Measurements from ENCODE around the gene SUMO4.
A peak's percentile ranks its signal among the peaks of the same experiment; 100 is the strongest.
"Not testable (repeated sequence)": the region's sequence is repeated elsewhere in the genome, so short reads cannot be mapped to it uniquely, and the experiment has no call there.

SUMO4 gene

DNA sequence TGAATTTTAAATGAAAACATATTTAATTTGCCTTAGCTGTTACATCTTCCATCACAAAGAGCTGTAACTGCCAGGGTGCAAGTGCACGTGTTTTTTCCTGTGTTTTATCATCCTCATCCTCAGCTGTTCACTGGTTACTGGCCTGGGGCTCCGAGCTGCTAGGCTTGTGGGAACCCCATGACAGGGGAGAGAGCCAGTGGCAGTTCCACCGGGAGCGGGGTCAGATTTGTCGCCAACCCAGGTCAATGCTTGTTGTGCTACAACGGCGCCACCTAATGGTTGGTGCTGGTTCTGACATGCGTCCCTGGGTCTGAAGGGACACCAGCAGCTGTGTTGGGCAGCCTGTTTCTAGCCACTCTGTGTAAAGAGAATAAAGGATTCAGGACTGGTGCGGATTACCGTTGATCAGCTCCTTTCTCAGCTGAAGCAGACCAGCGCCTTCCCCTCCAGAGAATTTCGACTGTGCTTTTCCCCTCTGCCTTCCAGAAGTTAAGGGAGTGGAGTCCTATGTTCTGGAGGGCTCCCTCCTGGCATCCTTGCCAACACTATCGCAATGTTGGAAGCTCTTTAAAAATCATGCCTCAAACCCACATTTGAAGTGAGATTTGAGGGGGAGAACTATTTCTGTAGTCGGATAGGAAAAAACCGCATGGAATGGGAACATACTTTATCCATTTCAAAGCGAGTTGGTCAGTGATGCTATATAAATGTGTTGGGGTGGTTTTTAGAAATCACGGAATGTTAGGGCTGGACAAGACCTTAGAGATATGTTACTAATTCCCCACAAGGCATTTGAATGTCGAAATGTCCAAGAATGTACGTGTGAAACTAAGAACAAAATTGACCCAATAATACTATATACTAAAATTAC is 32.1 kb downstream of the SUMO4 start:
- DNase-seq (ENCODE audit: low spot score in 2 of 2) = peak; percentile 87 to 94
- no peak overlapping the region for H3K27ac Mint-ChIP-seq
- H3K4me1 Mint-ChIP-seq = peaks cover 6% of the 10 kb centered on the region
- no peaks in the 10 kb centered on the region for H3K9me3 Mint-ChIP-seq
- H3K4me3 Mint-ChIP-seq = peak overlapping the region; percentile 50
- ATAC-seq (ENCODE audit: low read depth) = peak; percentile 94
- no peaks in the 10 kb centered on the region for H3K36me3 Mint-ChIP-seq
- H3K27me3 Mint-ChIP-seq = peaks cover 2% of the 10 kb centered on the region

DNA sequence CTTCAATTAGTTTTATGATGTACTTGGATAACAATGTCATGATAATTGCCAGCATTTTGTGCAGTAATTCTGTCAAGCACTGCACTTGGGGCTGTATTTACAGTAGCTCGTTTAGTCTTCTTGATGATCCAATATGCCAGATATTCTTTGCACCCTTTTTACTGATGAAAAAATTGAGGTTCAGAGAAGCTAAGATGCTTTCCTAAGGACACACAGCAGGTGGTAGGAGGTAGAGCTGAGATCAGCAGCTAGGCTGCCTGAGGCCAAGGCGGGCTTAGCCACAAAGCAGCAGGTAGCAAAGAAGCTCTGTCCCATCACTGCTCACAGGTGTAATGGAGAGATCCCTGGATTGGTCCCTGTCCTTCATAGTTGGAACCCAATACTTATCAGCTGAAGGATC is 33.3 kb downstream of the SUMO4 start:
- no peak overlapping the region for H3K27ac Mint-ChIP-seq
- H3K36me3 Mint-ChIP-seq = no peaks in the 10 kb centered on the region
- no peak for DNase-seq (ENCODE audit: low spot score in 2 of 2)
- H3K27me3 Mint-ChIP-seq = no peaks in the 10 kb centered on the region
- H3K4me3 Mint-ChIP-seq = no peak overlapping the region
- H3K4me1 Mint-ChIP-seq = peaks cover 12% of the 10 kb centered on the region
- H3K9me3 Mint-ChIP-seq = no peaks in the 10 kb centered on the region
- ATAC-seq (ENCODE audit: low read depth) = no peak

DNA sequence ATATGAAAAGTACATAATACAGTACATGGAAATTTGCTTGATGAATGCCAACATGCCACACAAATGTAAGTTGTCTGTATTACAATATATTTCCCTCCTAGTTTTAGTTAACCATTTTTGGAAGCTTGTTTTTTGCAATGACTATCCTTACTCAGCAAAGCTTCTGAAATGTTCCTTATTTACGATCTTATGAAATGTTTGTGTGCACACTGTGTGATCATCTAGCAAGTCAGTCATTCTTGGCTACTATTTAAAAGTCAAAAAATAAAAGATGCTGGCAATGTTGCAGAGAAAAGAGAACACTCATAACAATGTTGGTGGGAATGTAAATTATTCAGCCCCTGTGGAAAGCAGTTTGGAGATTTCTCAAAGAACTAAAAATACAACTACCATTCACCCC is 33.8 kb downstream of the SUMO4 start:
- no peak overlapping the region for H3K4me3 Mint-ChIP-seq
- DNase-seq (ENCODE audit: low spot score in 2 of 2) (no peak), ATAC-seq (ENCODE audit: low read depth) (no peak)
- H3K27me3 Mint-ChIP-seq = no peaks in the 10 kb centered on the region
- H3K27ac Mint-ChIP-seq = no peak overlapping the region
- H3K4me1 Mint-ChIP-seq = peaks cover 14% of the 10 kb centered on the region
- H3K36me3 Mint-ChIP-seq = no peaks in the 10 kb centered on the region
- H3K9me3 Mint-ChIP-seq = no peaks in the 10 kb centered on the region

DNA sequence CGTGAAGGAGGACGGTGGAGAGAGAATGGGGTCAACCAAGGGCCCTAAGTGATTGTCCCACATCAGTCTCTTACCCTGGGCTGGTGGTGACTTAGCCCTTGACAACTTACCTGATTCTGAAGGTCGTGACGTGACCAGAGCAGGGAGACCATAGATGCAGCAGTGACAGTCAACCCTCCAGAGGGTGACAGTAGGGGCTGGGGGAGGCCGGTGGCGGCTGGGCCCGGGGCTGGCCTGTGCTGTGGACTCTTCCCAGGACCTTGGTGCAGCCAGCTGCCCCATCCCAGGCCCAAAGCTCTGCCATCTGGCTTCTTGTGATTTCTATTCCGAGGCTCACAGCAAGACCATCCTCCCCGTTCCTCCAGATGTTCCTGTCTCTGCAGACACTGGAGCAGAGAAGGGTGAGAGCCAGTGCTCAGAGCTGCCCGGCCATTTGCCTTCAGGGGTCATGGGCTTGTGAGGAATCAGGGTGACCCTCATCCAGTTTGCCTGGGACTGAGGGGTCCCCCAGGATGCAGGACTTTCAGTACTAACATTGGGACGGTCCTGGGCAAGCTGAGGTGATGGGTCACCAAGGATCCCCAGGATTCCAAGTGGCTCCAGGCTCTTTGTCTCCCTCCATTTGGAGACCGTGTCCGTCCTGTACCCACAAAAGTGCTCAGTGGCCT is 36.0 kb downstream of the SUMO4 start:
- no peaks in the 10 kb centered on the region for H3K9me3 Mint-ChIP-seq
- no peak overlapping the region for H3K4me3 Mint-ChIP-seq
- no peaks in the 10 kb centered on the region for H3K27me3 Mint-ChIP-seq
- no peaks in the 10 kb centered on the region for H3K36me3 Mint-ChIP-seq
- DNase-seq (ENCODE audit: low spot score in 2 of 2) (no peak), ATAC-seq (ENCODE audit: low read depth) (no peak)
- H3K27ac Mint-ChIP-seq = no peak overlapping the region
- peaks cover 20% of the 10 kb centered on the region for H3K4me1 Mint-ChIP-seq

DNA sequence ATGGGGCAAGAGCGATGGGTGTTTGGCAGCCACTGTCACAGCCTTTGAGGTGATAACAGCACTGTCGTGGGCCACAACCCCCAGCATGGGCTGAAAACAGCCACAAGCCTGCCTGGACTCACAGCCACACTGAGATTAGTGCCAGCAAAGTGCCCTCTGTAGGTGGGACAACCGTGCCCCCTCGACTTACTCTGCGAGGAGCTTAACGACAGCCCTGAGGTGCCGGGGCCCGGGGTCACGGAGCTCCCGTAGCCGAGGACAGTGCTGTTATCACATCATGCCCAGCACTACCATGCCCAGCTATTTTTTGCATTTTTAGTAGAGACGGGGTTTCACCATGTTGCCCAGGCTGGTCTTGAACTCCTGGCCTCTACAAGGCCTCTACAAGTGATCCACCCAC is 36.6 kb downstream of the SUMO4 start:
- H3K36me3 Mint-ChIP-seq = no peaks in the 10 kb centered on the region

DNA sequence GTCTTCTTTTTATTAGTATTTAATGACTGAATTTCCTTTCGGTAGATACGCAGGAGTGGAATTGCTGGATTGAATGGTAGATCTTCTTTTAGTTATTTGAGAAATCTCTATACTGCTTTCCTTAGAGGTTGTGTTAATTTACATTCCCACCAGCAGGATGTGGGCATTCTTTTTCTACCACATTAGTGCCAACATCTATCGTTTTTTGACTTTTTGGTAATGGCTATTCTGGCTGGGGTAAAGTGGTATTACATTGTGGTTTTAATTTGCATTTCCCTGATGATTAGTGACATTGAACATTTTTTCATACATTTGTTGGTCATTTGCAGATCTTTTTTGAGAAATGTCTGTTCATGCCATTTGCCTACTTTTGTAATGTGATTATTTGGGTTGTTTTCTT is 37.1 kb downstream of the SUMO4 start:
- no peak for DNase-seq (ENCODE audit: low spot score in 2 of 2)
- H3K36me3 Mint-ChIP-seq = no peaks in the 10 kb centered on the region
- no peak for ATAC-seq (ENCODE audit: low read depth)
- no peak overlapping the region for H3K4me3 Mint-ChIP-seq
- H3K9me3 Mint-ChIP-seq = no peaks in the 10 kb centered on the region
- no peaks in the 10 kb centered on the region for H3K27me3 Mint-ChIP-seq
- no peak overlapping the region for H3K27ac Mint-ChIP-seq
- peaks cover 17% of the 10 kb centered on the region for H3K4me1 Mint-ChIP-seq

More for the DNA sequence above, 36.6 kb downstream of the SUMO4 start:
- Mint-ChIP-seq H3K4me1 (peaks cover 20% of the 10 kb centered on the region), H3K4me3 (no peak overlapping the region), H3K27ac (no peak overlapping the region), H3K9me3 (no peaks in the 10 kb centered on the region), H3K27me3 (no peaks in the 10 kb centered on the region)
- DNase-seq (ENCODE audit: low spot score in 2 of 2) (no peak), ATAC-seq (ENCODE audit: low read depth) (no peak)

DNA sequence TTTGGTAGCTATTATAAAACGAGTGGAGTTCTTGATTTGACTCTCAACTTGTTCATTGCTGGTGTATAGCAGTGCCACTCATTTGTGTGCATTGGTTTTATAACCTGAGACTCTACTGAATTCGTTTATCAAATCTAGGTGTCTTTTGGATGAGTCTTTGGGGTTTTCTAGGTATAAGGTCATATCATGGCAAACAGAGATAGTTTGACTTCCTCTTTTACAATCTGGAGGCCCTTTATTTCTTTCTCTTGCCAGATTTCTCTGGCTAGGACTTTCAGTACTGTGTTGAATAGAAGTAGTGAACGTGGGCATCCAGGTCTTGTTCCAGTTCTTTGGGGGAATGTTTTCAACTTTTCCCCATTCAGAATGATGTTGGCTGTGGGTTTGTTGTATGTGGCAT is 38.8 kb downstream of the SUMO4 start:
- peaks cover 19% of the 10 kb centered on the region for H3K4me1 Mint-ChIP-seq
- DNase-seq (ENCODE audit: low spot score in 2 of 2) (no peak), ATAC-seq (ENCODE audit: low read depth) (peak; percentile 68)
- no peak overlapping the region for H3K4me3 Mint-ChIP-seq
- no peaks in the 10 kb centered on the region for H3K27me3 Mint-ChIP-seq
- no peaks in the 10 kb centered on the region for H3K36me3 Mint-ChIP-seq
- peak overlapping the region; percentile 56 for H3K27ac Mint-ChIP-seq
- H3K9me3 Mint-ChIP-seq = no peaks in the 10 kb centered on the region

DNA sequence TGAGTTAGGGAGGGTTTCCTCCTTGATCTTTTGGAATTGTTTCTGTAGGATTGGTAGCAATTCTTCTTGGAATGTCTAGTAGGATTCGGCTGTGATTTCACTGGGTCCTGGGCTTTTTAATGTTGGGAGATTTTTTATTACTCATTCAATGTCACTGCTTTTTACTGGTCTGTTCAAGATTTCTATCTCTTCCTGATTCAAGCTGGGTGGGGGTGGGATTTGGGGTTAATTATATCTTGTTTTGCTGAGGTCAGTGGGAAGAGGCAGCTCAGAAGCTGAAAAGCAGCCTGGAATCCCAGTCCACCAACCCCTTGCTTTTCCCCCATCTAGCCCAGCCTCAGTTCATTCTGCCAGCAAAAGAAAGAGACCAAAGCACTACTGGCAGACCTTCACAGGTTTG is 39.6 kb downstream of the SUMO4 start:
- H3K36me3 Mint-ChIP-seq = no peaks in the 10 kb centered on the region
- H3K9me3 Mint-ChIP-seq = no peaks in the 10 kb centered on the region
- ATAC-seq (ENCODE audit: low read depth) (no peak), DNase-seq (ENCODE audit: low spot score in 2 of 2) (no peak)
- peak overlapping the region; percentile 56 for H3K27ac Mint-ChIP-seq
- H3K27me3 Mint-ChIP-seq = no peaks in the 10 kb centered on the region
- H3K4me1 Mint-ChIP-seq = peaks cover 19% of the 10 kb centered on the region
- no peak overlapping the region for H3K4me3 Mint-ChIP-seq

DNA sequence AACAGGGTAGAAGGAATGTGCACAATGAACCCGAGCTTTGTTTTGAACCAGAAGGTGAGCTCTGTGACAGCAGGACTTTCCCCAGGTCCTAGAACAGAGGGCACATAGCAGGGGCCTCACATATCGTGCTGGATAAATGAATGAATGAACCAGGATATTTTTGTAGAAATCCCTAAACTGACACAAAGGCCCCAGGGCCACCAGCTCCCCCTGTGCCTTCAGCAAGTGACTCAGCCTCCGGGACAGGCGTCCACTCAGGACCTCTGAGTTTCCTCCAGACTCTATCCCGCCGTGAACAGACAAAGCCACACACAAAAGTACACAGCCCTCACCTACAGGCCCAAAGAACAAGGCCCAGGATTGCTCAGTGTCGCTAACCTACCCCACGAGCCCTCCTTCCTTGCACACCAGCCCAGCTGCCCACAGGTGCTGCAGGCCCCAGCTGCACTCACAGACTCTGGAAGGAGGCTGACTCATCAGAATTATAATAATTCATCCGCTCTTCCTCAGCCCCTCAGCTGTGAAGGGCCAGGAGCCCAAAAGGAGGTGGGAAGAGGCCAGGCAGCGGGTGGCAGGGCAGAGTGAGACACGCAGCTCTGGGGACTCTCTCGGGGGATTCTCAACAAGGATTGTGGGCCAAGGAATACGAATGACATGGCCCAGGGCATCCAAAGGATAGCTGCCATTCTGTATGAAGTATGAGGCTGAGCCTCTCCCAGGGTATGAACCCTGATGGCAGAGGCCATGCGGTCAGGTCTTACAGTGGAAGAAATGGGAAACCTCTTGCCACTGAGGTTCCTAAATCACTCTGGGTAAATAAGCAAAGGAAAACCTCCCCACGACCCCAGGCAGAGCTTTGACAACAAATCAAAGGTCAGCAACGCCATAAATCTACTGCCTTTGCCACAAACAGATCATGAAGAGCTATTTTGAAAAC is 40.9 kb downstream of the SUMO4 start:
- peaks cover 21% of the 10 kb centered on the region for H3K4me1 Mint-ChIP-seq

DNA sequence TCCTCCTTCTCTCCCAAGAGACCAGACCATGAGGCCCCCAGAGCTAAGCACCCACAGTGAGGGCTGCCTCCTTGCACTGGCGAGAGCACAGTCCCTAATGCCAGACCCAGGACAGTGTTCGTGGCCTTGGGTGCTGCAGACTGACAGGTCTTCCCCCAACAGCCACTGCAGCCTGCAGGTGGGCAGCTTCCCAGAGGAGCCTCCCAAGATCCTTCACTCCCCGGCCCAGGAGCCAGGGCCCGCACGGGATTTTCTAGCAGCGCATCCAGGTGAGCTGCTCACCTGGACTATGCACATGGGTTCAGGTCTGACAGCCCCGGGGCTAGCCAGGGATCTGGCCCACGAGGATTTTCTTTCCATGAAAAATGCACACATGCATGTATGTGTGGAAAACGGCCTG is 41.7 kb downstream of the SUMO4 start:
- no peak for ATAC-seq (ENCODE audit: low read depth)
- Mint-ChIP-seq H3K27ac (no peak overlapping the region), H3K27me3 (no peaks in the 10 kb centered on the region)

More for the DNA sequence above, 40.9 kb downstream of the SUMO4 start:
- H3K36me3 Mint-ChIP-seq = no peaks in the 10 kb centered on the region
- DNase-seq (ENCODE audit: low spot score in 2 of 2) (no peak), ATAC-seq (ENCODE audit: low read depth) (no peak)
- H3K27me3 Mint-ChIP-seq = no peaks in the 10 kb centered on the region
- no peaks in the 10 kb centered on the region for H3K9me3 Mint-ChIP-seq
- H3K4me3 Mint-ChIP-seq = no peak overlapping the region
- H3K27ac Mint-ChIP-seq = no peak overlapping the region

DNA sequence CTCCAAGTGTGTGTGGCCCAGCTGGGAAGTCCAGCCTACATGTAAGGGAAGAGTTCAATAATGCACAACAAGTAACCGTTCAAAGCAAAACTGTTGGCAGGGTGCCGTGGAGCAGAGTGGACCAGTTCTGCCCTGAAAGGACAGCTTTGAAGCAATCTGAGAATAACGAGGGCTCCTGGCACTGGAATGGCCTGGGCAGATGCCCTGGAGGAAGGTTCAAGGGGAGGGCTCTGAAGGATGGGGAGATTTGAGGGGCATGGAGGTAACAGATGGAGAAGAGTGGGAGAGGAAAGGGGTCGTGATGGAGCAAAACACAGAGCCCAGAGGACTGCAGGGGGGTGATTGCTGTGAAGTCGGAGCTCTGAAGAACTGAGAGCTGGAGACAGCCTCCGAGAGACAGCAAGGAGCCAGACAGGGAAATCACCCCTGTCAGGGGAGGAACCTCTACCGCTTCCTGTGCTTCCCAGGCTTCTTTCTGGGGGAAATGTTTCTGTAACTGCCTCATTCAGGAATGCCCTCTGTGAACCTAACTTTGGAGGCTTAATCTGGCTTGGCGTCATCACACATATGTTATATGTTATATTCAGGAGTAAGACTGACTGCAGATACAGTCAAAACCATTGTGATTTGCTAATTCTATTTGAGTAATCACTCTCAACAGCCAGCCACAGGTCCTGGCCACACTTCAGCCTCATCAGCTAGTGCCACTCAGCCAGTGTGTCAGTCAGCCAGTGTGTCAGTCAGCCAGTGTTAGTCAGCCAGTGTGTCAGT is 43.5 kb downstream of the SUMO4 start:
- no peaks in the 10 kb centered on the region for H3K9me3 Mint-ChIP-seq
- peaks cover 13% of the 10 kb centered on the region for H3K4me1 Mint-ChIP-seq
- no peak overlapping the region for H3K27ac Mint-ChIP-seq
- ATAC-seq (ENCODE audit: low read depth) = no peak
- DNase-seq (ENCODE audit: low spot score in 2 of 2) = no peak
- H3K27me3 Mint-ChIP-seq = no peaks in the 10 kb centered on the region
- H3K4me3 Mint-ChIP-seq = no peak overlapping the region
- peaks cover 1% of the 10 kb centered on the region for H3K36me3 Mint-ChIP-seq

More for the DNA sequence above, 41.7 kb downstream of the SUMO4 start:
- no peak overlapping the region for H3K4me3 Mint-ChIP-seq
- peaks cover 21% of the 10 kb centered on the region for H3K4me1 Mint-ChIP-seq
- H3K36me3 Mint-ChIP-seq = no peaks in the 10 kb centered on the region
- no peaks in the 10 kb centered on the region for H3K9me3 Mint-ChIP-seq
- DNase-seq (ENCODE audit: low spot score in 2 of 2) = no peak

DNA sequence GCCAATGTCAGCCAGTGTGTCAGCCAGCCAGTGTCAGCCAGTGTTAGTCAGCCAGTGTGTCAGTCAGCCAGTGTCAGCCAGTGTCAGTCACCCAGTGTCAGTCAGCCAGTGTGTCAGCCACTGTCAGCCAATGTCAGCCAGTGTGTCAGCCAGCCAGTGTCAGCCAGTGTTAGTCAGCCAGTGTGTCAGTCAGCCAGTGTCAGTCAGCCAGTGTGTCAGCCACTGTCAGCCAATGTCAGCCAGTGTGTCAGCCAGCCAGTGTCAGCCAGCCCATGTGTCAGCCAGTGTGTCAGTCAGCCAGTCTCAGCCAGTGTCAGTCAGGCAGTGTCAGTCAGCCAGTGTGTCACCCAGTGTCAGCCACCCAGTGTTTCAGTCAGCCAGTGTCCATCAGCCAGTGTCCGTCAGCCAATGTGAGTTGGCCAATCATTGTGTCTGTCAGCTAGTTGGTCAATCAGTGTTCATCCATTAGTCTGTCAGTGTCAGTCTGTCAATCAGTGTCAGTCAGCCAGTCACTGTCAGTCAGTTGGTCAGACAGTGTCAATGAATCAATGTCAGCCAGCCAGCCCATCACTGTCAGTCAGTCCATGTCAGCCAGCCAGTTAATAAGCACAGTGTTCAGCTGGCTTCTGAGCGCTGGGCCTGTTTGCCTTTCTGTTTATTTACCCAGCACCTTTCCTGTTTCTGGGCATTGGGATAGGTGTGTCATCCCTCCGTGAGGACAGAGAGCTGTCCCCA is 44.5 kb downstream of the SUMO4 start:
- not testable (repeated sequence) for H3K4me3 Mint-ChIP-seq; H3K36me3 Mint-ChIP-seq; ATAC-seq (ENCODE audit: low read depth); H3K27me3 Mint-ChIP-seq; DNase-seq (ENCODE audit: low spot score in 2 of 2); H3K4me1 Mint-ChIP-seq; H3K9me3 Mint-ChIP-seq
- peak overlapping the region; percentile 69 for H3K27ac Mint-ChIP-seq

DNA sequence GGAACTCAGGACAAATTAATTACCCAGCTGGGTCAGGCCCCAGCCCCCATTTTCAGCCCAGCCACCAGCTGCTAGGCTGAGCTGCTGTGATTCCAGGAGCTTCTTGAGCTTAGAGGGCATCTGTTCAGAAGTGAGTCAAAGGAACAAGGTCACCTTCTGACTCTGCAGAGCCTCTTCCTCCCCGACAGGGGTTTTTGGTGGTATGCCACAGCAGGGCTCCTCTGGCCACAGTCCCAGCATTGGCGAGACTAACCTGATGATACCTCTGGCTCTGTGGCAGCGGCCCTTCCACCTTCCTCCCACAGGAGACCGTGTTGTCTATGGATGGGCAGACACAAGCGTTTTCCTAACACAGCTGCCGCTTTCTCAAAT is 45.0 kb downstream of the SUMO4 start:
- Mint-ChIP-seq H3K36me3 (peaks cover 5% of the 10 kb centered on the region), H3K4me1 (peaks cover 4% of the 10 kb centered on the region), H3K27me3 (no peaks in the 10 kb centered on the region), H3K9me3 (no peaks in the 10 kb centered on the region), H3K4me3 (no peak overlapping the region), H3K27ac (peak overlapping the region; percentile 69)
- ATAC-seq (ENCODE audit: low read depth) = peak; percentile 35
- DNase-seq (ENCODE audit: low spot score in 2 of 2) = no peak

Data from memory B cell (primary cell).